Effector CD4-positive, alpha-beta T cell (primary cell): ENCODE data around the gene BEND5.

Experiments used
- DNase-seq: peaks from one replicate; pipeline ENCODE4 v3.0.0-alpha.2; 2020

Gene BEND5

DNA sequence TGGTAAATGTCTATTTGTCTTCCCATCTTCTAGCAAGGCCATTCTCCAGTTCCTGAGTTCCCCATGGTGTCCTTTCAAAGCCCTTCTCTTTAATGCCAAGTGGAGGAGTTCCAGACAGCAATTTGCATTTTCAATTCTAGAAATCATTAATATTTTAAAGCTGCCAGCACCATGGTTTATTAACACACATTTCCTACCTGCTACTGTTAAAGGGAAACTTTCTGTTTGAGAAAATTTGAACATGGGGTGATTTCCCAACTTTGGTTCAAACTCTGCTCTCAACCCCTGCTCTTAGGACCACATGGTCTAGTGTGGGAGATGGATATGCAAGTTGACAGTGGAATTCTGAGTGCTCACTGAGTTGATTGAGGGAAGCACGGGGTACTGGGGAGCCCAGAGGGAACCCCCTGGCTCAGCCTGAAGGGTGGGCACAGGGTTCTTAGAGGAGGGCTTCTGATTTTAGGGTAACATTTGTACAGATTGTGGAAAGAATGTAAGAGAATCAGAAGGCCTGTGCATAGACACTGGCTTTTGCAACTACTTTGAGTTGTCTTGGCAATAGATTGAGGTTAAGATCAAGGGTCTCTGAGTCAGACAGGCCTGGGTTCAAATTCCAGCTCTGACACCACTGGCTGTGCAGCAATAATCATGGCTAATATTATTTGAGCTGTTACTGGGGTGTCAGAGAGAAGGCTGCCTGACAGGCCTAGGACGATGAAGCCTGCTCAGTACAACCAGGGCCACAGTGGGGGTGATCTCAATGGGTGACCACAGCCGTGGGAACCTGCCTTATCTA, 97.8 kb downstream of the BEND5 start:
- no peak for DNase-seq
